Measurements from ENCODE around the gene PPIF.

Gene PPIF

DNA sequence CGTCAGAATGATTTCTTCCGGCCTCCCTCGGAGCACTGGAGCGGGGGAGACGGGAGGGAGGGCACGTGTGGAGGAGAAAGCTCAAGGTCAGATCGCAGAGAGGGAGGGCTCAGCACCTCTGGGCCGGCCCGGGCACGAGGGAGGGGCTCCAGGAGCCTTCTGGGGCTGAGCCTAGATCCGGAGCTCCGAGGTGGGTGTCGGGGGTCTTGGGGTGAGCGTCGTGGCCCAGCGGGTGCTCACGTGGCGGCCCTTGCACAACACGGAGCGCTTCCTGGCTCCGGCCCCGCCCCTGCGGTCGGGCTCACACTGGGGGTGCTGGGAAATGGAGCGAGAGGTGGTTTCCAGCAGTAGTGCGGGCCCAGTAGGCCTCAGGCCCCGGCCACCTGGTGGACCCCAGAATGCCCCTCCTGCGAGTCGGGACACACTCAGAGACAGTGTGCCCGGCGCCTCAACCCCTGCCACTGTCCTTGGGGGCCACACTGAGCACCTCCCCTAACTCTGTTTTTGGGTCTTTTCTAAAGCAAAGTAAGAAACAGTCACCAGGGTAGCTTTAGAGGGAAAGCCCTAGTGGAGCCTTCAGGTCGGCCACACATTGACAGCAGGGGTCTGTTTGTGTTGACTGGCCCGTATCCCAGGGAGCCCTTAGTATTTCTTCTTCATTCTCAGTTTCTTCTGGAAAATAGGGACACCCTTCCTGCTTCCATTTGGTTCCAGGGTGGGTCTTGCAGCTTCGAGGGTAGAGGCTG lies 798 bp downstream of the PPIF start:
- peak; percentile 41 to 78 (median 52) for DNase-seq (ENCODE audit: low read depth in 4 of 4, low spot score in 1 of 4)

- DNase-seq (ENCODE audit: low read depth in 4 of 4, low spot score in 1 of 4) = no peak
Measured at GRCh38 chr10:79348640-79348988, 1.3 kb downstream of the PPIF start.

DNA sequence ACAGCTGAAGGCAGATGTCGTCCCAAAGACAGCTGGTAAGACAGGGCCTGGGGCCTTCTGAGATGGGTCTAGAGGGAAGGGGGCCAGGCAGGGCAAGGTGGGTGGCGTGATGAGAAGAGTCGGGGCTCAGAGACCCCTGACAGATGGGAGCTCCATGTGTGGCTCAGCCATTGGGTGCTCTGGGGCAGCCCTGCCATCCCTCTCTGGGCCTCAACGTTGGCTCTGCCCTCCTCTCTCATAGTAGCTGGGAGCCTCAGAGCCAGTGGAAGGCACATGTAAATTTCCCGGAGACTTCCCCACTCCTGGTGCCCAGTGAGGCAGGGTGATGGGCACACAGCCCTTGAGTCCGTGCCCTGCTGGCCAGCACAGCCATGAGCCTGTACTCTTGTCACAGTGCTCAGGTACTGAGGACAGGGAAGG lies 1.8 kb downstream of the PPIF start:
- no peak for DNase-seq (ENCODE audit: low read depth in 4 of 4, low spot score in 1 of 4)

DNA sequence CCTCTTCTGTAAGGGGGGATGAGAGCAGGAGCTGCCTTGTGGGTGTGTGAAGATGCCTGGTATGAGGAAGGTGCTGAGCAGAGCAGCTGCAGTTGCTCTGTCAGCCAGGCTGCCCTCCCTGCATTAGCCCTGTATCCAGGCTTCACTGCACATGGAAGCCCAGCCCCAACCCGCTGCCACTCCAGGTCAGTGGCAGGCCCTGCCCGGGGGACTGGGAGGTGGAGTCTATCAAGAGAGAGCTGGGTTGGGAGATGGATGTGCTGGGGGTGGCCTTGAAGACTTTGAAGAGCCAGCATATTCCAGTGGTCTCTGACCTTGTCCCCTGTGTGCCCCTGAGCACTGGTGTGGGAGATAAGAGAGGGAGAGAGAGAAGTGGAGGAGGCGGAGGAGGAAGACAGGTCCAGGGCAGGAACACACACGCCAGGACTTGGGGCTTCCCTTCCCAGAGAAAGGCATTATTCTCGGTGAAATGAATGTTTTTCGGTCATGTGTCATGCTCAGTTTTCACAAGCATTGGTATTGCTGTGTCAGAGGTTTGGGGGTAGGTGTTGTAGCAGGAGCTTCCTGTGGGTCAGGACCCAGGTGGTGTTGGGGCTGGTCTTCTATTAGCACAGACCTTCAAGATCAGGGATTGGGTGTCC lies 2.6 kb downstream of the PPIF start:
- DNase-seq (ENCODE audit: low read depth in 4 of 4, low spot score in 1 of 4) = no peak

DNA sequence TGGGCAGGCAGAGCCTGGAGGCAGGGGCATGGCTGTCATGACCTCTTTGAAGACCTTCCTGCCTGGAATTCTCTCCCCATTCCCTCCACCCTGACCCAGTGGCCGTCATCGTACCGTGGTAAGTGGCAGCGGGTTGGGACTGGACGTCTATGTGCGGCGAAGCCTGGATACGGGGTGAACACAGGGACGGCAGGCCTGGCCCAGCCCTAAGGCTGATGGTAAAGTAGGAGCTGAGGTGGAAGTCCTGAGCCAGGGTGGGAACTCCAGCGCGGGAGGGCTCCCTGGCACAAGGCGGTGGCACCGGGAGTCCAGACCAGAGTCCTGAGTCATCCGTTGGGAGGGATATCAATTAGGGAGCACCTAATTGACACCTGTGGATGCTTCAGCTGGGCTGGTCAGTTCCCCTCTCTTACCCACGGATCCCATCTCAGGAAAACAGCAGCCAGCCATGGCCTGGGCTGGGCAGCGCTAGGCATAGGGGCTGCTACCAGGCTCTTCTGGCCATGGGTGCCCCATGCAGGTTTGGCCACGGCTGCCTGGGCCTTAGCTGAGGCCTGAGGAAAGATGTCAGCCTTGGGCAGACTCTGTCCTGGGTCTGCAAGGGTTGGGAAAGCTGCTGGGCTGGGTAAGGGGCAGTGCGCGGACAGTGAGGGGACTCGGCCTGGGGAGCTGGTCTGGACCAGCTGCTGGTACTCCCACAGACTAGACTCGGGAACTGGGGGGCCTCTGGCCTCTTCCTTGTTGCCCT lies 3.3 kb downstream of the PPIF start:
- no peak for DNase-seq (ENCODE audit: low read depth in 4 of 4, low spot score in 1 of 4)

DNA sequence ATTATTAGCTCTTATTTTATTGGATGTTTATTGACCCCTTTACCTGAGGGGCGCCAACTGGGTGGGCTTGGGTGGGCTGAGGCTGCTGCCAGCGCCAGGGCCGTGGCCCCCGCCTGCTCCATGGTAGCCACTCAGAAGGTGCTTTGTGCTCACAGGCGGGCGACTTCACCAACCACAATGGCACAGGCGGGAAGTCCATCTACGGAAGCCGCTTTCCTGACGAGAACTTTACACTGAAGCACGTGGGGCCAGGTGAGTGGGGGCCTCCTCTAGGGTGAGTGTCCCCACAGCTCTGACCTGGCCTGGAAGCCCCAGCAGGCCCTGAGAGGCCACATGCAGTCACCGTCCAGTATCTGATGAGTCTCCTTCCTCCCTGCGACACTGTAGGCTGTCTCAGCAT lies 4.1 kb downstream of the PPIF start:
- DNase-seq (ENCODE audit: low read depth in 4 of 4, low spot score in 1 of 4) = no peak

DNA sequence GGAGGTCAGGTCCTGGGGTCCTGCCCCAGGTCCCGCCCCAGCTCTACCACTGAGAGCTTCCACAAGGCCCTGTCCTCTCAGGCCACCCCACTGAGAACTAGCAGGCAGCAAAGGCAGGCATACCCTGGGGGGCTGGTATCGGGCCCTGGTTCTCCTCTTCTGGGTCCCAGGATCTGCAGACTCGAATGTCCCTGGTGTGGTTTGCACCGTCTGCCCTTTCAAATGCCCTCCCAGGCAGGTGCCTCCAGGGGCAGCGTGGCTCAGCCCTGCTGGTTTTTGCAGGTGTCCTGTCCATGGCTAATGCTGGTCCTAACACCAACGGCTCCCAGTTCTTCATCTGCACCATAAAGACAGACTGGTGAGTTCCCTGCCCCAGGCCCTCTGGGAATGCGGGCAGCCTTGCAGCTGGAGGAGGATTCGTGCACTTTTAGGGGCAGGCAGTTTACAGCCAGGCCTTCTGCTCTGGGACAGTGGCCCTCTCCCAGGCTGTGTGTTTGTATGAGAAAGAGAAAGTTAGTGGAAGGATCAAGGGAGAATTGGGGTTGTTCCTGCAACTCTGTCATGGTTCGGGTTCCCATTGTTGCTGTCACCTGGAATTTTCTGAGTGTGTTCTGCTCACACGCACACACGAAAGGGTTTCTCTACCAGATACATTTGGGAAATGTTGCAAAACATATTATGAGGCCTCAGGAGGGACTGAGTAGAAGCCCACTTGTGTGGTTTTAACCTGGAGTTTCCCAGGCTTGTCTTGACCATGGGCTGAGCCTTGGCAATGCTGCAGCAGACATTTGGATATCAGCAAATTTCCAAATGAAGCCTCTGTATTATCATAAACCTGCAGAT lies 5.0 kb downstream of the PPIF start:
- no peak for DNase-seq (ENCODE audit: low read depth in 4 of 4, low spot score in 1 of 4)

DNA sequence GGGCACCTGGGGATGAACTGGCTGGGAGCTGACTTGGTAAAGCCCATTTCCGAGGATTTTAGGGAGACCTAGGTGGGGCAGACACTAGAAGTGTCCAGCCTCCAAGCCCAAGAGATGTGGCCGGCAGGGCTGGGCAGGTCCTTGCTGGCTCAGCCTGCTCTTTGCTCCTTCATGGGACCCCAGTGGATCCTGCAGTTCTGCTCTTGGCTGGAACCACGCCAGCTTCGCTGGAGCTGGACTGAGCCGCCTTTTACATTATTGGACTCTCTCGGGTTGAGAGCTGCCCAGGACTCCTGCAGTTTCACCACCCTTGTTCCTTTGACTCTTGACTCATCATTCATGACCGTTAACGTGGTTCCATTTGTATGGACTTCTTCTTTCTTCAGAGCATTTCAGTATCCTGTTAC lies 5.7 kb downstream of the PPIF start:
- no peak for DNase-seq (ENCODE audit: low read depth in 4 of 4, low spot score in 1 of 4)

- DNase-seq (ENCODE audit: low read depth in 4 of 4, low spot score in 1 of 4) = no peak
Measured at GRCh38 chr10:79353726-79354125, 6.5 kb downstream of the PPIF start.

- DNase-seq (ENCODE audit: low read depth in 4 of 4, low spot score in 1 of 4) = no peak
Measured at GRCh38 chr10:79354141-79354540, 6.9 kb downstream of the PPIF start.

DNA sequence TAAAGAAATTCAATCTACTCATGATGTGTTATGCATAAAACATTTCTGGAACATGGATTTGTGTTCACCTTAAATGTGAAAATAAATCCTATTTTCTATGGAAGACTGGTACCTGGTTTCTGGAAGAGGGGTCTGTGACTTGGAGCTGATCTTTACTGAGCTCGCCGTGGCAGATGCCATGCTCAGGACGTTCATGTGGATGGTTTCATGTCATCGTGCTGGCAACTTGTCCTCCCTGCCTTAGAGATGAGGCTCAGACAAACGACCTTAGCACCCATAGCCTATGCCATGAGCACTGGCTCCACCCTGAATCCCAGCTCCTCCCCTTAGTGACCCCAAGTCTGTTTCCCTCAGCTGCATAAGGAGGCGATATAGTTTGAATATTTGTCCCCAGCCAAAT lies 7.3 kb downstream of the PPIF start:
- no peak for DNase-seq (ENCODE audit: low read depth in 4 of 4, low spot score in 1 of 4)

GRCh38 chr10:79355420-79356017 lies 8.2 kb downstream of the PPIF start:
- no peak for DNase-seq (ENCODE audit: low read depth in 4 of 4, low spot score in 1 of 4)

DNA sequence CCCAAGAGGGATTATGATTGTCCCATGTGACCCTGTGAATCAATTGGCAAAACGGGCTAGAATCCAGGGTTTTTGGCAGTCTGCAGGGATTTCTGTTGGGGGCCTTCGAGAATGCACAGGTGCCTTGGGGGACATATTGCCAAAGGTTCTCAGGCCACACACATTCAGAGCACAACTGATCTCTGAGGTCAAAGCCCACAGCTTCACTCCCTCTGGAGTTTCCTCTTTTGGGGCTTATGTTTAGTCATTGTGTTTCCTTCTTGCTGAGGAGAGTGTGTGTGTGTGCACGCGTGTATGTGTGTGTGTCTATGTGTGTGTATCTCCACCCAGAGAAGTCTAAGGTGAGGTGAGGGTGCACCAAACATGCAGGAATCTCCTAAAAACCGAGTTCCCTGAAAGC lies 8.8 kb downstream of the PPIF start:
- no peak for DNase-seq (ENCODE audit: low read depth in 4 of 4, low spot score in 1 of 4)

DNA sequence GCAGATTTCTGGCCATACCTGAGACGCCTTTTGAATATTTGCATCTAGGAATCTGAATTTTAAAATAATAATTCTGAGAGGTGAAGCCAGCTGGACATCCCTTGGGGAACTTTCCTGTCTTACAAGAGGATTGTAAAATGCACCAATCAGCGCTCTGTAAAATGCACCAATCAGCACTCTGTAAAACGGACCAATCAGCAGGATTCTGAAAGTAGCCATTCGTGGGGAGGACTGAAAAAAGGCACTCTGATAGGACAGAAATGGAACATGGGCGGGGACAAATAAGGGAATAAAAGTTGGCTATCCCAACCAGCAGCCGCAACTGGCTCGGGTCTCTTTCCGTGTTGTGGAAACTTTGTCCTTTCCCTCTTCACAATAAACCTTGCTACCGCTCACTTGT lies 9.9 kb downstream of the PPIF start:
- no peak for DNase-seq (ENCODE audit: low read depth in 4 of 4, low spot score in 1 of 4)

- DNase-seq (ENCODE audit: low read depth in 4 of 4, low spot score in 1 of 4) = no peak
Measured at GRCh38 chr10:79358811-79359210, 11.5 kb downstream of the PPIF start.

- no peak for DNase-seq (ENCODE audit: low read depth in 4 of 4, low spot score in 1 of 4)
Measured at GRCh38 chr10:79359816-79360498, 12.7 kb downstream of the PPIF start.

GRCh38 chr10:79360499-79361342 lies 13.5 kb downstream of the PPIF start:
- DNase-seq (ENCODE audit: low read depth in 4 of 4, low spot score in 1 of 4) = no peak

DNA sequence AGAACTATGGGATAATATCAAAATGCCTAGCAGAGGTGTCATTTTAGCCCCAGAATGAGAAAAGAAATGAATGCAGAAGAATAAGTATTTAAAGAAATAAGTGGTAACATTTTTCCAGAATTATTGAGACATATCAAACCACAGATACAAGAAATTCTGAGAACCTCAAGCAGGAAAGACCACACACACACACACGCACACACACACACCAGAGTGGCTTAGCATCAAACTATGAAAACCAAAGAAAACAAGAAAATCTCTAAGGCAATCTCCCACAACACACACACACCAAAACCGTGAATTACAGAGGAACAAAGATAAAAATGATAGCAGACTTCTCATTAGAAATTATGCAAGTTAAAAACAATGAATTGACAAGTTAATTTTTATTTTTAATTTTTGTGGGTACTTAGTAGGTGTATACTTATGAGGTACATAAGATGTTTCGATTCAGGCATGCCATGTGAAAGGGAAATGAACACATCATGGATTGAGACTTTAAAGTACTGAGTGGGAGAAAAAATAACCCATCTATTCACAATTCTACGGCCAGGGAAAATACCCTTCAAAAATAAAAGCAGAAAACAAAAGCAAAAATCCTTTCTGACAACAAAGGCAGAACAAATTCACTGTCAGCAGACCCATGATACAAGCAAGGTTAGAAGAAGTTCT lies 14.6 kb downstream of the PPIF start:
- no peak for DNase-seq (ENCODE audit: low read depth in 4 of 4, low spot score in 1 of 4)

Data from stimulated activated CD4-positive, alpha-beta T cell treated with anti-CD3 and anti-CD28 coated beads, Interleukin-1b, Interleukin-23, amount 100 ng/mL, for 24 hours (primary cell).